AG09319 (cell line): ENCODE measurements around the gene TMEM198.

ENCODE experiments used
- DNase-seq: peaks from one replicate; pipeline ENCODE4 v3.0.0-alpha.2; 2010; ENCODE audit warnings: low read depth; ENCODE audit errors: extremely low read depth
- CTCF ChIP-seq: IDR thresholded peaks from 2 replicates; pipeline ENCODE4 v1.5.1; 2011; ENCODE audit warnings: low read depth, mild to moderate bottlenecking, inconsistent platforms, low read length, moderate library complexity

The TMEM198 gene

GRCh38 chr2:219510512-219511135, 33.2 kb upstream of the TMEM198 start:
- TF ChIP-seq CTCF, result no peak
- no peak for DNase-seq

DNA sequence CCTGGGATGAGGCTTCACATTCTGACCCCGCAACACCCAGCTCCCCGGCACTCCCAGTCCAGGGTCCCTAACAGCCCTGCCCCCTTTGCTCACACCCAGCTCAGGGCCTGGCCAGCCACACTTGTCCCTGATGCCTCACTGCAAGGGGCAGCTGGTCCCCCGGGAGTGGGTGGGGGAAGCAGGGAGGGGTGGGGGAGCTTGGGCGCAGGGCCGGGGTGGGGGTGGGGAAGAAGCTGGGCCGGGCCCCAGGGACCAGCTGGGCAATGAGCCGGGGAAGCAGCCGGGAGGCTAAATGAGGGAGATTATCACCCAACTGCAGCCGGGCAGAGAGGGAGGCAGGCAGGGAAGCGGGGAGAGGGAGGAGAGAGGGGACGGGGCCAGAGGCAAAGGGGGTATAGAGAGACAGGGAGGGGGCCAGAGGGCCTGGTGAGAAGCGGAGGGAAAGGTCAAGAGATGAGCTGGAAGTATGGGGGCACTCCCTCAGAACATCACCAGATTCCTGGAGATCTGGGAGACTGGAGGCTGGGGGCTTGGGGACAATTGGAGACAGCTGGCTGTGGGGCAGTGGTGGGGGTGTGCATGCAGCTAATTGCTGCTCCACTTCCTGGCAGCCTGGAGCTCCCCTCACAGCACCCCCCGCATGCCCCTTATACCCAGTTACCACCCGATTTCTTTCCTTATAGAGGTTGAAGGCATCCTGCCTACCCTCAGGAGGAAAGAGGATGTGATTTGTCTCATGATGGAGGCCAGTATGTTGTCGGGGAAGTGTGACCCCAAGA, 32.1 kb upstream of the TMEM198 start:
- no peak for TF ChIP-seq CTCF
- no peak for DNase-seq

DNA sequence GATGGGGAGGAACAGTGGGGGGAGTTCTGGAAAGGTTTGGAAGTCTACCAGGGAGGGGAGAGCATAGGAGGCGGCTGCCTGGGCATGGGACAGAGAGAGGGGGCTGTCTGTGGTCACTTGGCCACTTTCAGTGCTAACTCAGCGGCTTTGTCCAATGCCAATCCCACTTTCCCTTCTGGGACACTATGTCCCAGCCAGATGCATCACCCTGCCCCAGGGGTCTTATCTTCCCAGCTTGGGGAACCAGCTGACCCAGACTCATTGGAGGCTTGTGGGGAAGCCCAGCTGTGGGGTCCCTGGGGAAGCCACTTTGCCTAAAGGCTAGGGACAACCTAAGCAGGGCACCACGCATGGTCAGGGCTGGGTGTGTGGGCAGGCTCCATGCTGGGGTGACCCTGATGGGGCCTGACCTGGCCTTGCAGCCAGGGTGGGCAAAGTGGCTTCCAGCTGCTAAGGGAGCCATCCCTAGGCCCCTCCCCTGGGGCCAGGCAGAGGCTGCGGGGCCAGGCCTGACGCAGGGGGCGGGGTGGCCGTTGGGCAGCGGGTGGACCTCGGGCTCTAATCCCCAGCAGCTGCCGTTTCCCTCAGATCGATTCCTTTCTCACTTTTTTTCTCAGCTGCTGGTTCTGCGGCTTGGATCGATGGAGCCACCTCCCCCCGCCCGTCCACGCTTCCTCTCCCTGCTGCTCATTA, 31.2 kb upstream of the TMEM198 start:
- TF ChIP-seq CTCF, result no peak
- DNase-seq, result no peak

- TF ChIP-seq CTCF, result no peak
Observed at GRCh38 chr2:219513787-219514186, 30.0 kb upstream of the TMEM198 start.

GRCh38 chr2:219514196-219514761, 29.5 kb upstream of the TMEM198 start, which contains the start of gene ASIC4:
ASIC4 (plus strand) TSS chr2:219514482; CDS start chr2:219514725, 243 bp downstream.
- DNase-seq, result no peak
- TF ChIP-seq CTCF, result no peak

More at GRCh38 chr2:219513787-219514186, 30.0 kb upstream of the TMEM198 start:
- DNase-seq, result no peak

GRCh38 chr2:219514836-219515235, 29.0 kb upstream of the TMEM198 start:
- no peak for DNase-seq
- TF ChIP-seq CTCF, result no peak
